PFSK-1 (cell line): ENCODE results near the gene CST11.

Experiments used
- FOXP2 ChIP-seq: optimal IDR thresholded peaks from 2 replicates; pipeline ENCODE3; 2011; ENCODE audit warnings: borderline replicate concordance, control low read depth, inconsistent platforms; ENCODE audit not compliant: insufficient read depth; ENCODE audit errors: extremely low read length, extremely low read depth
- POLR2AphosphoS5 ChIP-seq: IDR thresholded peaks from 2 replicates; pipeline ENCODE4 v1.6.1; 2012; ENCODE audit warnings: low read depth, mild to moderate bottlenecking, control low read depth, low read length, moderate library complexity
- SIN3A ChIP-seq: IDR thresholded peaks from 2 replicates; pipeline ENCODE4 v1.6.1; 2012; ENCODE audit warnings: mild to moderate bottlenecking, low read length, moderate library complexity, borderline replicate concordance; ENCODE audit not compliant: insufficient read depth
- TAF1 ChIP-seq: IDR thresholded peaks from 2 replicates; pipeline ENCODE4 v1.6.1; 2012; ENCODE audit warnings: low read length, control low read depth, borderline replicate concordance; ENCODE audit not compliant: insufficient read depth
- TF ChIP-seq, protein P1 (sequence below), 2 experiments: IDR thresholded peaks; 2 replicates each; pipeline versions ENCODE4 v1.6.1 to v1.8.0; 2011 to 2012; ENCODE audit warnings: low read depth in 2 of 2, low read length in 2 of 2, control low read depth in 1 of 2, inconsistent platforms in 1 of 2, mild to moderate bottlenecking in 1 of 2, moderate library complexity in 1 of 2; ENCODE audit not compliant: insufficient read depth in 1 of 2

Gene CST11

DNA sequence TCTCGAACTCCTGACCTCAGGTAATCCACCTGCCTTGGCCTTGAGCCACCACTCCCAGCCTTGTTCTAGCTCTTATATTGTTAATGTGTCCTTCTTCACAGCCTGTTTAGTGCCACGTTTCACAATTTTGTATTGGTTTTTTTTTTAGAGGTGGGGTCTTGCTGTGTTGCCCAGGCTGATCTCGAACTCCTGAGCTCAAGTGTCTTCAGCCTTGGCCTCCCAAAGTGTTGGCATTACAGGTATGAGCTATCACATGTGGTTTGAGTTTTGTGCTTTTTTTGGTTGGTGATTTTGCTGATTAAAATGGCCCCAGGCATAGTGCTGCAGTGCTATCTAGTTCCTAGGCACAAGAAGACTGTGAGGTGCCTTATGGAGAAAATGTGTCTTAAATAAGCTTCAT is 19.0 kb downstream of the CST11 start:
- TF ChIP-seq, protein P1, sequence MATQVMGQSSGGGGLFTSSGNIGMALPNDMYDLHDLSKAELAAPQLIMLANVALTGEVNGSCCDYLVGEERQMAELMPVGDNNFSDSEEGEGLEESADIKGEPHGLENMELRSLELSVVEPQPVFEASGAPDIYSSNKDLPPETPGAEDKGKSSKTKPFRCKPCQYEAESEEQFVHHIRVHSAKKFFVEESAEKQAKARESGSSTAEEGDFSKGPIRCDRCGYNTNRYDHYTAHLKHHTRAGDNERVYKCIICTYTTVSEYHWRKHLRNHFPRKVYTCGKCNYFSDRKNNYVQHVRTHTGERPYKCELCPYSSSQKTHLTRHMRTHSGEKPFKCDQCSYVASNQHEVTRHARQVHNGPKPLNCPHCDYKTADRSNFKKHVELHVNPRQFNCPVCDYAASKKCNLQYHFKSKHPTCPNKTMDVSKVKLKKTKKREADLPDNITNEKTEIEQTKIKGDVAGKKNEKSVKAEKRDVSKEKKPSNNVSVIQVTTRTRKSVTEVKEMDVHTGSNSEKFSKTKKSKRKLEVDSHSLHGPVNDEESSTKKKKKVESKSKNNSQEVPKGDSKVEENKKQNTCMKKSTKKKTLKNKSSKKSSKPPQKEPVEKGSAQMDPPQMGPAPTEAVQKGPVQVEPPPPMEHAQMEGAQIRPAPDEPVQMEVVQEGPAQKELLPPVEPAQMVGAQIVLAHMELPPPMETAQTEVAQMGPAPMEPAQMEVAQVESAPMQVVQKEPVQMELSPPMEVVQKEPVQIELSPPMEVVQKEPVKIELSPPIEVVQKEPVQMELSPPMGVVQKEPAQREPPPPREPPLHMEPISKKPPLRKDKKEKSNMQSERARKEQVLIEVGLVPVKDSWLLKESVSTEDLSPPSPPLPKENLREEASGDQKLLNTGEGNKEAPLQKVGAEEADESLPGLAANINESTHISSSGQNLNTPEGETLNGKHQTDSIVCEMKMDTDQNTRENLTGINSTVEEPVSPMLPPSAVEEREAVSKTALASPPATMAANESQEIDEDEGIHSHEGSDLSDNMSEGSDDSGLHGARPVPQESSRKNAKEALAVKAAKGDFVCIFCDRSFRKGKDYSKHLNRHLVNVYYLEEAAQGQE (IDR thresholded peaks at IDR 0.05; ENCODE audit: insufficient read depth in 1 of 2, low read depth in 2 of 2, low read length in 2 of 2): no peak
- TF ChIP-seq FOXP2: no peak
- TF ChIP-seq POLR2AphosphoS5: no peak
- no peak for TF ChIP-seq SIN3A
- TF ChIP-seq TAF1: no peak

DNA sequence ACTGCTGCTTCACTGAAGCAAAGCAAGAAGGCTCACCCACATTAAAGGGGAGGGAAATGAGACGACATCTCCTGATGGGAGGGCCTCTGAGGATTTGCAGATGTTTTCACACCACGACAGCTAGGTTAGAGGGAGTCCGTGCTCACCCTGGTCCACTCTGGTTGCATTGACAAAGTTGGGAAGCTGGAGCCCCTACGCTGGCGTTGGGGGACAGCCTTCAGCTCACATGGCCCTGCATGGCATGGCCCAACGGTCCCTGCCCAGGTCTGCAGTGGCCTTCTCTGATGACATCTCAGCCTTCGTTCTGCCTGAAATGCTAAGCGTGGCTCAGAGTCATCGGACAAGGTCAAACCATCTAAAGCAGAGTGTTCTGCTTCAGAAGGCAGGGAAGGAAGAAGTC is 27.5 kb downstream of the CST11 start:
- TF ChIP-seq POLR2AphosphoS5 (no peak), FOXP2 (no peak)
- TF ChIP-seq, protein P1 (IDR thresholded peaks at IDR 0.05; ENCODE audit: insufficient read depth in 1 of 2, low read depth in 2 of 2, low read length in 2 of 2): no peak

DNA sequence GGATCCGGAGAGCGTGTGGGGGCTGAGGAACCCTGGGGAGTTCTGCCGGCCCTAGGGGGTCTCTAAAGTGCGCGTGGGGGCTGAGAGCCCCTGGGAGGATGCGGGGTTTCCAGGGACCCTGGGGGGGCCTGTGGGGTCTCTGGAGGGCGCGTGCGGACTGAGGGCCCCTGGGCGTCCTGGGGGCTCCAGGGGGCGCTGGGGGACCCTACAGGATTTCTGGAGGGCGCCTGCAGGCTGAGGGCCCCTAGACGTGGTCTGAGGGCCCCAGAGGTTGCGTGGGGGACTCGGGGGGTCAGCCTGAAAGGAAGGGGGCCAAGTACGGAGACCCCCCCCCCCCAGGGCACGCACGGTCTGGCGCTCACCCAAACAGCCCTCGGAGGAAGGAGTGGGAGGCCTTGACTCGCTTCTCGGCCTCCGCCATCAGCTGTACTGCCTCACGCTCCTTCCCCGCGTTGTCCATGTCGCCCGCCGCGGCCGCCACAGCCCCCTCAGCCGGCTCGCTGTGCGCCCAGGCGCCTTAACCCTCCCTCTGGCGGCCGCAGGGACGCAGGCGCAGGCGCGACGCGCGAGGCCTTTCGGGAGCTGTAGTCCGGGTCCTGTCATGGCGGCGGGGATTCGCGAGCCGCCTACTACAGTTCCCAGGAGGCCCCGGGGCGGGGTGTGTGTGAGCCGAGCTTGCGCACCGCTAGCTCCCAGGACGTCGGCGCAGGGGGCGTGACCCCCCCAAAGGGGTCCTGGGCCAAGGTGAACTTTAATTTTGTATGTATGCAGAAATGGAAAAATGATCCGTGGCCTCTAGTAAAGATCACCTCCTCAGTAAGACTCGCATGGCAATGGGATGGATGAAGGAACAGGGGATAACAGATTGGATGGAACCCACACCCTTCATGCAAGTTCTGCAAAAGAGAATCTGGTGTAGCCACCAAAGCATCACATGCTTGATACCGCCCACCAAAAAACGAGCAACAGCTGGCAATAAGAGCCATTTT is 31.4 kb downstream of the CST11 start, which contains the start of gene NAPB:
Gene NAPB, minus strand, starts transcription at position 546 of the 989 bp plus-strand sequence. Its CDS starts 86 bp downstream, at position 460.
- TF ChIP-seq, protein P1 (IDR thresholded peaks at IDR 0.05; ENCODE audit: insufficient read depth in 1 of 2, low read depth in 2 of 2, low read length in 2 of 2): no peak
- TF ChIP-seq FOXP2: peak; percentile 38
- TF ChIP-seq TAF1: peak; percentile 60; the same call in 1 of the 2 replicates
- TF ChIP-seq POLR2AphosphoS5: peak; percentile 90
- TF ChIP-seq SIN3A: peak; percentile 37; the same call in 1 of the 2 replicates

DNA sequence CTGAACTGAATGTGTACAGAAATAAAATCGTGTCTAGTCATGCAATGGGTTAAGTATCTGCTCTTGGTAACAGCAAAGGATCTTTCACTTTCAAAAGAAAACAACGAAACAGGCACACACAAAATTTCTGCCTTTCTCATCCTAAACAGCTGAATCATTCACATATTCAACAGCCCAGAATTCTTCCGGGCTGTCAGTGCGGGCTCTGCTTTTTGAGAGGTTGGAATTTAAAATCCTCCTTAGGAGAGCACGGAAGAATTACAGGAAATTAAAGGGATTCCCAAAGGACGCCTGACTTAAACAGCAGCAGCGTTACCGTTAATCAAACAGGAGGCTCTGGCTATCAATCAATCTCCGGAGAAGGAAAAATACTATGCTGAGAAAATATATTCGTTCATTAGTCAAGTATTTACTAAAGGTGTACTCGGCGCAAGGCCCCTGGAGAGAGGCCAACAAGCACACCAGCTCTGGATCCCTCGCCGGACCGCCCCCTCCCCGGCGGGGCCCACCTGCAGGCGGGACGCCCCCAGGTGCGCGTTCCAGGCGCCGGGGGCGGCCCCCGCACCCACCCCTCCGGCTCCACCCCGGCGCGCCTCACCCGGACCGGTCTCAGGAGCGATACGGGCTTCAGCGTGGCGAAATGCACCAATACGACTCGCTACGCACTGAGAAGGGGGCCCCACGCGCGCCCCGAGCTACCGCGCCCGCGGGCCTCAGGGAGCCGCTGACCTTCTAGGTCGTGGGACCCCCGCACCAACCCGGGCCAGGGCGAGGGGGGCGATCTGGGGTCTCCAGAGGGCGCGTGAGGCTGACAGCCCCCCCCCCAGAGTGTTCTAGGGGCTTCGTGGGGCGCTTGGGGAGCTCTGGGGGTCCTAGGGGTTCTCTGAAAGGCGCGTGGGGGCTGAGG is 32.4 kb downstream of the CST11 start:
- TF ChIP-seq TAF1: no peak
- TF ChIP-seq FOXP2: no peak
- TF ChIP-seq POLR2AphosphoS5: no peak
- TF ChIP-seq, protein P1 (IDR thresholded peaks at IDR 0.05; ENCODE audit: insufficient read depth in 1 of 2, low read depth in 2 of 2, low read length in 2 of 2): no peak
- no peak for TF ChIP-seq SIN3A
